Progenitor cell of endocrine pancreas (in vitro differentiated cells): ENCODE results near the gene DLGAP4. TPM values are rescaled to one million over a fixed set of nuclear protein-coding genes. Genes with fewer than 3 reads are reported as not detected.
"Not testable (repeated sequence)": the region's sequence is repeated elsewhere in the genome, so short reads cannot be mapped to it uniquely, and the experiment has no call there.

Source experiments
- DNase-seq: peaks from one replicate; pipeline ENCODE4 v3.0.0; 2021; ENCODE audit warnings: low spot score; ENCODE audit not compliant: unreplicated experiment
- H3K27ac Mint-ChIP-seq: 2 replicates; pipeline ENCODE4 v1.8.0; 2021; ENCODE audit warnings: mild to moderate bottlenecking, moderate library complexity, mixed read lengths
- H3K27me3 Mint-ChIP-seq: 2 replicates; pipeline ENCODE4 v1.8.0; 2021; ENCODE audit warnings: mixed read lengths
- H3K36me3 Mint-ChIP-seq: 2 replicates; pipeline ENCODE4 v1.8.0; 2022; ENCODE audit warnings: mixed read lengths; ENCODE audit not compliant: insufficient read depth
- H3K4me1 Mint-ChIP-seq: 2 replicates; pipeline ENCODE4 v1.8.0; 2021; ENCODE audit warnings: low read depth, mixed read lengths
- H3K4me3 Mint-ChIP-seq: 2 replicates; pipeline ENCODE4 v1.8.0; 2021; ENCODE audit warnings: low read depth, mild to moderate bottlenecking, moderate library complexity, mixed read lengths
- H3K9me3 Mint-ChIP-seq: 2 replicates; pipeline ENCODE4 v1.8.0; 2021; ENCODE audit warnings: low read depth, mixed read lengths
- CTCF ChIP-seq: fragments of 200-600 bp; sonication (generic); IDR thresholded peaks from one replicate; pipeline ENCODE4 v1.5.0; 2021; ENCODE audit warnings: antibody characterized with exemption, mild to moderate bottlenecking; ENCODE audit not compliant: unreplicated experiment
- total RNA-seq: library from RNA; stranded (reverse); gene quantifications from 2 replicates; pipeline ENCODE4 v1.2.1, GENCODE V29; 2021

DLGAP4 gene
- total RNA-seq, 1 donor from 2014 or later: 109 TPM

- Mint-ChIP-seq H3K27me3 (peaks cover 29% of the 10 kb centered on the region), H3K4me1 (no peaks in the 10 kb centered on the region)
Measured at GRCh38 chr20:36377348-36378326, 71.5 kb downstream of the DLGAP4 start.

GRCh38 chr20:36378686-36379085, 72.5 kb downstream of the DLGAP4 start:
- TF ChIP-seq CTCF: no peak
- H3K36me3 Mint-ChIP-seq: no peaks in the 10 kb centered on the region
- H3K9me3 Mint-ChIP-seq: no peaks in the 10 kb centered on the region
- DNase-seq: no peak
- H3K4me1 Mint-ChIP-seq: no peaks in the 10 kb centered on the region
- no peak overlapping the region for H3K4me3 Mint-ChIP-seq
- peaks cover 29% of the 10 kb centered on the region for H3K27me3 Mint-ChIP-seq
- no peak overlapping the region for H3K27ac Mint-ChIP-seq

More at GRCh38 chr20:36377348-36378326, 71.5 kb downstream of the DLGAP4 start:
- DNase-seq: no peak
- Mint-ChIP-seq H3K9me3 (no peaks in the 10 kb centered on the region), H3K27ac (no peak overlapping the region), H3K36me3 (no peaks in the 10 kb centered on the region), H3K4me3 (no peak overlapping the region)
- no peak for TF ChIP-seq CTCF

- not testable (repeated sequence) for H3K36me3 Mint-ChIP-seq, H3K4me3 Mint-ChIP-seq, H3K9me3 Mint-ChIP-seq, DNase-seq, H3K4me1 Mint-ChIP-seq, H3K27ac Mint-ChIP-seq
- peaks cover 26% of the 10 kb centered on the region for H3K27me3 Mint-ChIP-seq
Measured at GRCh38 chr20:36379914-36380313, 73.8 kb downstream of the DLGAP4 start.

- H3K27ac Mint-ChIP-seq: no peak overlapping the region
- H3K27me3 Mint-ChIP-seq: peaks cover 20% of the 10 kb centered on the region
- no peak overlapping the region for H3K4me3 Mint-ChIP-seq
- DNase-seq: peak; percentile 64
- no peaks in the 10 kb centered on the region for H3K4me1 Mint-ChIP-seq
- no peaks in the 10 kb centered on the region for H3K36me3 Mint-ChIP-seq
- no peaks in the 10 kb centered on the region for H3K9me3 Mint-ChIP-seq
- TF ChIP-seq CTCF: peak; percentile 37
Measured at GRCh38 chr20:36384022-36384619, 78.0 kb downstream of the DLGAP4 start.

- no peak for TF ChIP-seq CTCF
- Mint-ChIP-seq H3K9me3 (no peaks in the 10 kb centered on the region), H3K4me1 (no peaks in the 10 kb centered on the region), H3K27me3 (peaks cover 21% of the 10 kb centered on the region), H3K4me3 (no peak overlapping the region), H3K27ac (no peak overlapping the region), H3K36me3 (no peaks in the 10 kb centered on the region)
- DNase-seq: no peak
Measured at GRCh38 chr20:36385503-36385902, 79.4 kb downstream of the DLGAP4 start.
